ENCODE measurements around the gene F7. TPM values are rescaled to one million over a fixed set of nuclear protein-coding genes. Genes with fewer than 3 reads are reported as not detected.

F7 gene
- total RNA-seq, 4 donors from 2014 or later: 0.20 to 1.2 TPM; not detected in 2

DNA sequence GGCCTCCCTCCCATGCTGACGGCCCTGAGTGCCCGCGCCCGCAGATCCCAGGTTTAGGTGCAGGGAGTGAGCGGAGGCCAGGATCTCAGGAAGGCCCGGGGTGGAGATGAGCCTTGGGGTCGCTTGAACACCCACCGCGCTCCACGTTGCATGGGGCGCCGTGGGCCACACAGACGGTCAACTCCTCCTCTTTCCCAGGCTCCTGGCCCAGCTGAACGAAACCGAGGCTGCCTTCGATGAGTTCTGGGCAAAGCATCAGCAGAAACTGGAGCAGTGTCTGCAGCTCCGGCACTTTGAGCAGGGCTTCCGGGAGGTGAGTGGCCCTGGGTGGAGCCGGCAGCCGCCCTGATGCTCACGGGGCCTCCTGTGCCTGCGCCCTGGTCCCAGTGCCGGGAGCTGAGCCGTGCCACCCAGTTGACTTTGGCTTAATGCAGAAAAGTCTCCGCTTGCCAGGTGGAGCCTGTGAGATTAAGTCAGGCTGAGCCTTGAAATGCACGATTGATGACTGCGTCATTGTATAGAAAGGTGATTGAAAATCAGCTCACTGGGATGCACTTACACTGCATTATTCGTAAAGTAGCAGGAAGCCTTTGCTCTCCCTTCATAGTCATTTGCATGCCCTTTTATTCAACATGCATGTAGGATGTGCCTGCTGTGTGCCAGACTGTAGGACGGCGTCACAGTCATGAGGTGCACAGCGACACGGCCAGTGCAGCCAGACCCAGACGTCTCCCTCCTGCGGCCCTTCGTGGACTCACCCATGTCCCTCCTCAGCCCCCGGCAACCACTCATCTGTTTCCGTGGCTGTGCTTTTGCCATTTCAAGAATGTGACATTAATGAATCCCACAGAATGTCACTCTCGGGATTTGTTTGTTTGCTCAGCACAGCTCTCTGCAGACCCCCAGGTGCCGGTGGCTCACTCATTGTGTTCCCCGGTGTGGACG is 35.5 kb upstream of the F7 start:
- H3K4me3 ChIP-seq: no peak overlapping the region
- no peak for TF ChIP-seq POLR2A (IDR thresholded peaks at IDR 0.05)
- TF ChIP-seq, protein P1, sequence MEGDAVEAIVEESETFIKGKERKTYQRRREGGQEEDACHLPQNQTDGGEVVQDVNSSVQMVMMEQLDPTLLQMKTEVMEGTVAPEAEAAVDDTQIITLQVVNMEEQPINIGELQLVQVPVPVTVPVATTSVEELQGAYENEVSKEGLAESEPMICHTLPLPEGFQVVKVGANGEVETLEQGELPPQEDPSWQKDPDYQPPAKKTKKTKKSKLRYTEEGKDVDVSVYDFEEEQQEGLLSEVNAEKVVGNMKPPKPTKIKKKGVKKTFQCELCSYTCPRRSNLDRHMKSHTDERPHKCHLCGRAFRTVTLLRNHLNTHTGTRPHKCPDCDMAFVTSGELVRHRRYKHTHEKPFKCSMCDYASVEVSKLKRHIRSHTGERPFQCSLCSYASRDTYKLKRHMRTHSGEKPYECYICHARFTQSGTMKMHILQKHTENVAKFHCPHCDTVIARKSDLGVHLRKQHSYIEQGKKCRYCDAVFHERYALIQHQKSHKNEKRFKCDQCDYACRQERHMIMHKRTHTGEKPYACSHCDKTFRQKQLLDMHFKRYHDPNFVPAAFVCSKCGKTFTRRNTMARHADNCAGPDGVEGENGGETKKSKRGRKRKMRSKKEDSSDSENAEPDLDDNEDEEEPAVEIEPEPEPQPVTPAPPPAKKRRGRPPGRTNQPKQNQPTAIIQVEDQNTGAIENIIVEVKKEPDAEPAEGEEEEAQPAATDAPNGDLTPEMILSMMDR (IDR thresholded peaks at IDR 0.05 in 4 of 5, conservative IDR thresholded peaks at IDR 0.05 in 1 of 5): no peak
- in situ Hi-C loops (cut with MboI; ENCODE audit: low sequenced_read_pairs in 4 of 4) (no loop called here), intact Hi-C loops (cut with DNase I; ENCODE audit: low total_unique reads) (no loop called here)
- H3K36me3 ChIP-seq: no peaks in the 10 kb centered on the region
- DNase-seq (no peak), ATAC-seq (no peak)
- no peaks in the 10 kb centered on the region for H3K9me3 ChIP-seq
- H3K4me1 ChIP-seq: no peaks in the 10 kb centered on the region
- H3K27me3 ChIP-seq: no peaks in the 10 kb centered on the region
- H3K27ac ChIP-seq: no peak overlapping the region

DNA sequence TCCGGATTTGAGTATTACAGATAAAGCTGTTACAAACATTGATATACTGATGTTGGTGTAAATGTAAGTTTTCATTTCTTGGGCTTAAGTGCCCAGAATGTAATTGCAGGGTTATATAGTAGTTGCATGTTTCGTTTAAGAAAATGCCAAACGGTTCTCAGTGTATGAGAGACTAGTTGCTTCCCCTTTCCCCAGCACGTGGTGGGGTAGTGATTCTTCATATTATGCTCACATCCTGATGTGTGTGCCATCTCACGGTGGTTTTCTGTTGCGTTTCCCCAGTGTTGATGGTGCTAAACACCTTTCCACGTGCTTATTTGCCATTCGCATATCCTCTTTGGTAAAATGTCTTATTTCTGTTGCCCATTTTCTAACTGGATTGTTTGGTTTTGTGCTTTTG is 34.7 kb upstream of the F7 start:
- no peaks in the 10 kb centered on the region for H3K9me3 ChIP-seq
- DNase-seq (no peak), ATAC-seq (no peak)
- TF ChIP-seq, protein P1 (IDR thresholded peaks at IDR 0.05 in 4 of 5, conservative IDR thresholded peaks at IDR 0.05 in 1 of 5): no peak
- no peak for TF ChIP-seq POLR2A (IDR thresholded peaks at IDR 0.05)
- in situ Hi-C loops (cut with MboI; ENCODE audit: low sequenced_read_pairs in 4 of 4): no loop called here
- H3K27me3 ChIP-seq: no peaks in the 10 kb centered on the region
- no peak overlapping the region for H3K27ac ChIP-seq
- no peaks in the 10 kb centered on the region for H3K36me3 ChIP-seq
- no peaks in the 10 kb centered on the region for H3K4me1 ChIP-seq
- intact Hi-C loops (cut with DNase I; ENCODE audit: low total_unique reads): no loop called here
- no peak overlapping the region for H3K4me3 ChIP-seq

DNA sequence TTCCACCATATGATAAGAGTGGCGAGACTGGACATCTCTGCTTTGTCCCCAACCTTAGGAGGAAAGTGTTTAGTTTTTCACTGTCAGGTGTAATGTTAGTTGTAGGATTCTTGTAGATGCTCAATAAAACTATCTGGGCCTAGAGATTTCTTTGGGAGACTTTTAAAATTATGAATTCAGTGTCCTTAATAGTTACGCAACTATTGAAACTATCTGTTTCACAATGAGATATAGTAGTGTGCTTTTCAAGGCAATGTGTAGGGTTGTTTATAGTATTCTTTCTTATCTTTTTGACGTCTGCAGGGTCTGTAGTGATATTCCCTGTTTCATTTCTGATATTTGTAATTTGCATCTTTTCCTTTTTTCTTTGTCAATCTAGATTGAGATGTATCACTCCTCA is 33.2 kb upstream of the F7 start:
- Histone ChIP-seq H3K4me3 (no peak overlapping the region), H3K36me3 (no peaks in the 10 kb centered on the region), H3K27me3 (no peaks in the 10 kb centered on the region), H3K4me1 (no peaks in the 10 kb centered on the region), H3K9me3 (no peaks in the 10 kb centered on the region), H3K27ac (no peak overlapping the region)
- in situ Hi-C loops (cut with MboI; ENCODE audit: low sequenced_read_pairs in 4 of 4): no loop called here
- no peak for TF ChIP-seq POLR2A (IDR thresholded peaks at IDR 0.05)
- TF ChIP-seq, protein P1 (IDR thresholded peaks at IDR 0.05 in 4 of 5, conservative IDR thresholded peaks at IDR 0.05 in 1 of 5): no peak
- intact Hi-C loops (cut with DNase I; ENCODE audit: low total_unique reads): no loop called here
- DNase-seq: no peak
- ATAC-seq: no peak

DNA sequence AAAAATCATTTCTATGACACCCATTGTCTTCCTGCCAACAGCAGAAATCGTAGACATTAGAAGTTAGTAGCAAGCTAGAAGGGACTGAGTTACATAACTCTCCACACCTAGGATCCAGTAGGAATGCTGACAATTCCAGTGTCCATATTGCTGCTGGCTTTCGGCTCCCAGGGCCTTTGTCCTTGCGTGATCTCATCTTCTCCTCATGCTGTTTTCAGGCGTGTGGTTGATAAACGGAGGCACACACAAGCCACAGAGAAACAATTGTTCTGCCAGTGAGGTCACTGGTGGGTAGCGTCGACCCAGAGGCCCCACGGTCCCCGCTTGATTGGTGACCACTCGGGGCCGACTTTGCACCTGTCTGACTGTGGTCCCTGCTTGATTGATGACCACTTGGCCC is 31.6 kb upstream of the F7 start:
- in situ Hi-C loops (cut with MboI; ENCODE audit: low sequenced_read_pairs in 4 of 4): no loop called here
- intact Hi-C loops (cut with DNase I; ENCODE audit: low total_unique reads): no loop called here
- ATAC-seq: no peak
- TF ChIP-seq, protein P1 (IDR thresholded peaks at IDR 0.05 in 4 of 5, conservative IDR thresholded peaks at IDR 0.05 in 1 of 5): no peak
- TF ChIP-seq POLR2A (IDR thresholded peaks at IDR 0.05): no peak
- H3K4me3 ChIP-seq: no peak overlapping the region
- no peak for DNase-seq
- H3K27me3 ChIP-seq: peaks cover 0 to 11% (median 4%) of the 10 kb centered on the region in 3 donors
- no peaks in the 10 kb centered on the region for H3K4me1 ChIP-seq
- H3K9me3 ChIP-seq: no peaks in the 10 kb centered on the region
- H3K27ac ChIP-seq: no peak overlapping the region
- no peaks in the 10 kb centered on the region for H3K36me3 ChIP-seq
